ENCODE data around the gene MTG2. TPM values are rescaled to one million over a fixed set of nuclear protein-coding genes. Genes with fewer than 3 reads are reported as not detected.

Gene MTG2
- total and polyA plus RNA-seq, 11 donors: 20.7 to 40.7 (median 27.9) TPM

- peaks cover 0 to 87% (median 79%) of the 10 kb centered on the region in 9 donors for H3K36me3 ChIP-seq
- WGBS, 4 donors: 94 to 97% (median 96%) methylated on average over 35 to 41 of the region's 41 CpGs
- intact Hi-C loops (cut with DNase I): no loop called here
- TF ChIP-seq POLR2A (IDR thresholded peaks at IDR 0.05) (no peak), CTCF (IDR thresholded peaks at IDR 0.05) (no peak)
- DNase-seq: peak in 1 of 5 donors; percentile 48
- no peak overlapping the region for H3K27ac ChIP-seq
- no peak overlapping the region for H3K4me3 ChIP-seq
- H3K4me1 ChIP-seq: no peaks in the 10 kb centered on the region
- no peaks in the 10 kb centered on the region for H3K9me3 ChIP-seq
- peak in 1 of 4 donors; percentile 19 for ATAC-seq
- H3K27me3 ChIP-seq: no peaks in the 10 kb centered on the region
Measured at GRCh38 chr20:62164879-62165761, 17.7 kb upstream of the MTG2 start.

- peak in 3 of 5 donors; percentile 48 to 69 (median 51) for DNase-seq
- intact Hi-C loops (cut with DNase I): no loop called here
- ATAC-seq: peak in 2 of 4 donors; percentile 7 to 25
- Histone ChIP-seq H3K36me3 (peaks cover 0 to 82% (median 74%) of the 10 kb centered on the region in 9 donors), H3K4me1 (no peaks in the 10 kb centered on the region), H3K27ac (no peak overlapping the region), H3K4me3 (no peak overlapping the region), H3K9me3 (no peaks in the 10 kb centered on the region), H3K27me3 (no peaks in the 10 kb centered on the region)
- TF ChIP-seq CTCF (IDR thresholded peaks at IDR 0.05) (no peak), POLR2A (IDR thresholded peaks at IDR 0.05) (no peak)
- WGBS, 4 donors: 71 to 94% (median 85%) methylated on average over 9 to 25 of the region's 25 CpGs
Measured at GRCh38 chr20:62165762-62166399, 16.9 kb upstream of the MTG2 start.

- no peak for TF ChIP-seq POLR2A (IDR thresholded peaks at IDR 0.05)
- no peak for TF ChIP-seq CTCF (IDR thresholded peaks at IDR 0.05)
- H3K4me3 ChIP-seq: no peak overlapping the region
- DNase-seq (peak in 1 of 5 donors; percentile 42), ATAC-seq (no peak)
- H3K36me3 ChIP-seq: peaks cover 0 to 69% (median 61%) of the 10 kb centered on the region in 9 donors
- intact Hi-C loops (cut with DNase I): no loop called here
- no peaks in the 10 kb centered on the region for H3K9me3 ChIP-seq
- H3K27me3 ChIP-seq: no peaks in the 10 kb centered on the region
- peaks cover 0 to 7% (median 0%) of the 10 kb centered on the region in 12 donors for H3K4me1 ChIP-seq
- no peak overlapping the region for H3K27ac ChIP-seq
- 55 to 76% (median 66%) methylated on average over 4 to 6 of the region's 6 CpGs for WGBS, 4 donors
Measured at GRCh38 chr20:62167474-62167873, 15.4 kb upstream of the MTG2 start.

GRCh38 chr20:62168061-62168460, 14.8 kb upstream of the MTG2 start:
- DNase-seq (no peak), ATAC-seq (no peak)
- H3K4me3 ChIP-seq: no peak overlapping the region
- H3K4me1 ChIP-seq: peaks cover 0 to 7% (median 0%) of the 10 kb centered on the region in 12 donors
- TF ChIP-seq CTCF (IDR thresholded peaks at IDR 0.05): no peak
- TF ChIP-seq POLR2A (IDR thresholded peaks at IDR 0.05): no peak
- WGBS, 4 donors: 82 to 95% (median 94%) methylated on average over 4 of the region's 4 CpGs
- H3K36me3 ChIP-seq: peaks cover 0 to 69% (median 60%) of the 10 kb centered on the region in 9 donors
- intact Hi-C loops (cut with DNase I): no loop called here
- no peaks in the 10 kb centered on the region for H3K27me3 ChIP-seq
- no peaks in the 10 kb centered on the region for H3K9me3 ChIP-seq
- H3K27ac ChIP-seq: no peak overlapping the region
